ENCODE measurements around the gene SIK2. TPM values are rescaled to one million over a fixed set of nuclear protein-coding genes. Genes with fewer than 3 reads are reported as not detected.
A peak's percentile ranks its signal among the peaks of the same experiment; 100 is the strongest.

Gene SIK2
- total RNA-seq, 1 experiment from 2014 or later = 13.0 TPM

GRCh38 chr11:111631666-111632039 lies 29.4 kb downstream of the SIK2 start:
- H3K9ac ChIP-seq (ENCODE audit: low read length) = no peak overlapping the region
- RAD21 ChIA-PET (ENCODE audit: low non-redundant PET in 1 of 2, low total read pairs in 2 of 2, uncharacterized antibody in 2 of 2, unreplicated experiment in 2 of 2) = no interaction called here
- H3K36me3 ChIP-seq (ENCODE audit: control insufficient read depth in 1 of 2, insufficient read depth in 2 of 2, low read length in 2 of 2) = no peaks in the 10 kb centered on the region
- peak overlapping the region; percentile 26 for H3K4me2 ChIP-seq (ENCODE audit: low read length)
- no TSS peak for BruUV-seq (replicated peaks)
- intact Hi-C loops (cut with micrococcal nuclease) = no loop called here
- no peaks in the 10 kb centered on the region for H3K79me2 ChIP-seq (ENCODE audit: insufficient read depth, low read length)
- H2AFZ ChIP-seq (ENCODE audit: low read depth, low read length, poor library complexity, severe bottlenecking) = no peak overlapping the region
- POLR2A ChIA-PET = no interaction called here
- CTCF ChIA-PET = no interaction called here
- H3K4me3 ChIP-seq (replicated peaks in 1 of 2; ENCODE audit: low read depth in 1 of 2, low read length in 2 of 2) = no peak overlapping the region
- peaks cover 5 to 47% of the 10 kb centered on the region in 2 experiments; a peak in 3 of 4 replicates for H3K4me1 ChIP-seq (ENCODE audit: control insufficient read depth in 1 of 2, insufficient read depth in 2 of 2, low read length in 2 of 2)
- H3K9me3 ChIP-seq (ENCODE audit: control insufficient read depth in 1 of 2, insufficient read depth in 1 of 2, low read depth in 1 of 2, low read length in 2 of 2) = no peaks in the 10 kb centered on the region
- ATAC-seq (peak; percentile 62), DNase-seq (ENCODE audit: low read depth, low spot score) (no peak)
- H3K27ac ChIP-seq (ENCODE audit: low read depth, low read length) = no peak overlapping the region
- no peaks in the 10 kb centered on the region for H4K20me1 ChIP-seq (ENCODE audit: insufficient read depth)
- no peaks in the 10 kb centered on the region for H3K27me3 ChIP-seq (ENCODE audit: insufficient read depth, low read length)
- TF ChIP-seq EZH2phosphoT487 (IDR thresholded peaks at IDR 0.05; ENCODE audit: borderline replicate concordance) (no peak), CTCF (IDR thresholded peaks at IDR 0.05 in 2 of 3, conservative IDR thresholded peaks at IDR 0.05 in 1 of 3; ENCODE audit: borderline replicate concordance in 1 of 3, insufficient read depth in 1 of 3, low read depth in 2 of 3, low read length in 2 of 3) (no peak), ATF3 (IDR thresholded peaks at IDR 0.05) (no peak), ZBTB33 (IDR thresholded peaks at IDR 0.05; ENCODE audit: extremely low read depth, insufficient replicate concordance, low read length) (no peak), ZFX (IDR thresholded peaks at IDR 0.05) (no peak), REST (IDR thresholded peaks at IDR 0.05; ENCODE audit: low read depth) (no peak), EZH2 (IDR thresholded peaks at IDR 0.05) (no peak), ZNF274 (IDR thresholded peaks at IDR 0.05; ENCODE audit: low read depth, low read length) (no peak), CBX3 (IDR thresholded peaks at IDR 0.05; ENCODE audit: low read depth) (no peak), ELF1 (IDR thresholded peaks at IDR 0.05; ENCODE audit: borderline replicate concordance, low read depth) (no peak), FOSL1 (IDR thresholded peaks at IDR 0.05; ENCODE audit: low read depth) (no peak), RAD21 (IDR thresholded peaks at IDR 0.05; ENCODE audit: low read depth) (no peak), POLR2A (IDR thresholded peaks at IDR 0.05; ENCODE audit: borderline replicate concordance, extremely low read depth, insufficient read depth, insufficient read length) (no peak), MAX (IDR thresholded peaks at IDR 0.05) (no peak), EGR1 (IDR thresholded peaks at IDR 0.05; ENCODE audit: low read depth) (no peak), SIN3A (IDR thresholded peaks at IDR 0.05; ENCODE audit: low read depth) (no peak)
- H3K9me2 ChIP-seq (ENCODE audit: insufficient read depth) = no peaks in the 10 kb centered on the region

All from HCT116 (cell line).